Chondrocyte (in vitro differentiated cells): ENCODE measurements around the gene FSTL1. TPM values are rescaled to one million over a fixed set of nuclear protein-coding genes. Genes with fewer than 3 reads are reported as not detected.

Experiments
- DNase-seq: peaks from one replicate; pipeline ENCODE4 v3.0.0; 2021; ENCODE audit warnings: mixed read lengths, low spot score
- H3K27ac Mint-ChIP-seq: one replicate; pipeline ENCODE4 v1.8.0; 2021; ENCODE audit warnings: mild to moderate bottlenecking, moderate library complexity, mixed read lengths; ENCODE audit not compliant: unreplicated experiment
- H3K27me3 Mint-ChIP-seq: 2 replicates; pipeline ENCODE4 v1.8.0; 2021; ENCODE audit warnings: low read depth, mixed read lengths
- H3K36me3 Mint-ChIP-seq: 2 replicates; pipeline ENCODE4 v1.8.0; 2021; ENCODE audit warnings: low read depth, mixed read lengths
- H3K4me1 Mint-ChIP-seq: 2 replicates; pipeline ENCODE4 v1.8.0; 2021; ENCODE audit warnings: low read depth, mild to moderate bottlenecking, mixed read lengths
- H3K4me3 Mint-ChIP-seq: one replicate; pipeline ENCODE4 v1.8.0; 2021; ENCODE audit warnings: mild to moderate bottlenecking, moderate library complexity, mixed read lengths; ENCODE audit not compliant: unreplicated experiment
- H3K9me3 Mint-ChIP-seq: 2 replicates; pipeline ENCODE4 v1.8.0; 2021; ENCODE audit warnings: low read depth, mixed read lengths
- total RNA-seq: library from RNA; stranded (reverse); gene quantifications from 3 replicates; pipeline ENCODE4 v1.2.1, GENCODE V29; 2021
- TF ChIP-seq, protein P1 (sequence below): fragments of 200-600 bp; sonication (generic); IDR thresholded peaks from 2 replicates; pipeline ENCODE4 v1.5.0; 2021; ENCODE audit warnings: antibody characterized with exemption, mild to moderate bottlenecking, moderate library complexity

Gene FSTL1
- total RNA-seq, 1 donor from 2014 or later, result 3,511 TPM

DNA sequence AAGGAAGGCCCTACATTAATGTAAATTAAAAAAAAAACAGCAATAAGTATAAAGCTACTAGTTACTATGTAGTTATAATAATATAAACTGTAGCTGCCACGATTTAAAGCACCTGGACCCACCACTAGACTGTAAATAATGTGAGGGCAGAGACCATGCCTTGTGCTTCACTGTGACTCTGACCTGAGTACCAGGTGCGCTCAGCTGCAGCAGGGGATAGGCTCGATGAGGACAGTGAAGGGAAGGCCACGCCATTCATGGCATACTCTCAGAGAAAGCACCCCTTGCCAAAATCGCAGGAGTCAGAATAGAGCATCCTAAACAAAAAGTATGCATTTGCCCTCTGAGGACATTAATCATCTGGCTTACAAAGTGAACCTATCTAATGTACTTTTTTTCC lies 5.1 kb downstream of the FSTL1 start:
- Mint-ChIP-seq H3K4me3 (no peak overlapping the region), H3K9me3 (no peaks in the 10 kb centered on the region), H3K36me3 (peaks cover 24% of the 10 kb centered on the region), H3K27ac (peak overlapping the region; percentile 71), H3K27me3 (no peaks in the 10 kb centered on the region), H3K4me1 (peaks cover 80% of the 10 kb centered on the region)
- TF ChIP-seq, protein P1, sequence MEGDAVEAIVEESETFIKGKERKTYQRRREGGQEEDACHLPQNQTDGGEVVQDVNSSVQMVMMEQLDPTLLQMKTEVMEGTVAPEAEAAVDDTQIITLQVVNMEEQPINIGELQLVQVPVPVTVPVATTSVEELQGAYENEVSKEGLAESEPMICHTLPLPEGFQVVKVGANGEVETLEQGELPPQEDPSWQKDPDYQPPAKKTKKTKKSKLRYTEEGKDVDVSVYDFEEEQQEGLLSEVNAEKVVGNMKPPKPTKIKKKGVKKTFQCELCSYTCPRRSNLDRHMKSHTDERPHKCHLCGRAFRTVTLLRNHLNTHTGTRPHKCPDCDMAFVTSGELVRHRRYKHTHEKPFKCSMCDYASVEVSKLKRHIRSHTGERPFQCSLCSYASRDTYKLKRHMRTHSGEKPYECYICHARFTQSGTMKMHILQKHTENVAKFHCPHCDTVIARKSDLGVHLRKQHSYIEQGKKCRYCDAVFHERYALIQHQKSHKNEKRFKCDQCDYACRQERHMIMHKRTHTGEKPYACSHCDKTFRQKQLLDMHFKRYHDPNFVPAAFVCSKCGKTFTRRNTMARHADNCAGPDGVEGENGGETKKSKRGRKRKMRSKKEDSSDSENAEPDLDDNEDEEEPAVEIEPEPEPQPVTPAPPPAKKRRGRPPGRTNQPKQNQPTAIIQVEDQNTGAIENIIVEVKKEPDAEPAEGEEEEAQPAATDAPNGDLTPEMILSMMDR, result no peak
- no peak for DNase-seq

GRCh38 chr3:120443626-120444123 lies 7.1 kb downstream of the FSTL1 start:
- no peaks in the 10 kb centered on the region for H3K9me3 Mint-ChIP-seq
- H3K27me3 Mint-ChIP-seq, result no peaks in the 10 kb centered on the region
- no peak for DNase-seq
- H3K4me1 Mint-ChIP-seq, result peaks cover 98% of the 10 kb centered on the region
- H3K27ac Mint-ChIP-seq, result peak overlapping the region; percentile 80
- H3K36me3 Mint-ChIP-seq, result peaks cover 30% of the 10 kb centered on the region
- no peak overlapping the region for H3K4me3 Mint-ChIP-seq
- TF ChIP-seq, protein P1, result no peak

DNA sequence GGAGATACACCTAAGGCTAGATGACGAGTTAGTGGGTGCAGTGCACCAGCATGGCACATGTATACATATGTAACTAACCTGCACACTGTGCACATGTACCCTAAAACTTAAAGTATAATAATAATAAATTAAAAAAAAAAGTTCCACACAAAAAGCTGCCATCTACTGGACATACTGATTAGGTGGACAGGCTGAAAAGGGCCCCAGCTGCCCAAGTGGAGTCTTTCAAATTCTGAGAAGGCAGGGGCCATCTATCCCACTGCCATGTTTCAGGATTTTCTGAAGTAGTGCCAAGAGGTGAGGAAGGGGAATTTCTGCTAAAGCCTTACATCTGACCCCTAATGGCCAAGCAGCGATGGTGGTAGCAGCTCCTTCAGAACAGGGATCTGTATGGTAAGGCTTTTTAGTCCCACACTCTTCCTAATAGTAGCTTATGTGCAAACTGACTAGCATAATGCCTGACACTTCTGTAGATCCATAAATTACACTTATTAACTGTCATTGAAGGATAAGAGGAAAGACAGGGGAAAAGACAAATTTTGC lies 7.7 kb downstream of the FSTL1 start:
- H3K27ac Mint-ChIP-seq, result peak overlapping the region; percentile 80
- peaks cover 33% of the 10 kb centered on the region for H3K36me3 Mint-ChIP-seq
- H3K4me1 Mint-ChIP-seq, result peaks cover 99% of the 10 kb centered on the region
- DNase-seq, result no peak
- no peak overlapping the region for H3K4me3 Mint-ChIP-seq
- H3K27me3 Mint-ChIP-seq, result no peaks in the 10 kb centered on the region
- TF ChIP-seq, protein P1, result peak; percentile 77
- H3K9me3 Mint-ChIP-seq, result no peaks in the 10 kb centered on the region

GRCh38 chr3:120441776-120442175 lies 9.0 kb downstream of the FSTL1 start:
- no peak overlapping the region for H3K4me3 Mint-ChIP-seq
- H3K9me3 Mint-ChIP-seq, result no peaks in the 10 kb centered on the region
- no peaks in the 10 kb centered on the region for H3K27me3 Mint-ChIP-seq
- peak overlapping the region; percentile 82 for H3K27ac Mint-ChIP-seq
- peaks cover 99% of the 10 kb centered on the region for H3K4me1 Mint-ChIP-seq
- TF ChIP-seq, protein P1, result no peak
- H3K36me3 Mint-ChIP-seq, result peaks cover 31% of the 10 kb centered on the region
- DNase-seq, result no peak

DNA sequence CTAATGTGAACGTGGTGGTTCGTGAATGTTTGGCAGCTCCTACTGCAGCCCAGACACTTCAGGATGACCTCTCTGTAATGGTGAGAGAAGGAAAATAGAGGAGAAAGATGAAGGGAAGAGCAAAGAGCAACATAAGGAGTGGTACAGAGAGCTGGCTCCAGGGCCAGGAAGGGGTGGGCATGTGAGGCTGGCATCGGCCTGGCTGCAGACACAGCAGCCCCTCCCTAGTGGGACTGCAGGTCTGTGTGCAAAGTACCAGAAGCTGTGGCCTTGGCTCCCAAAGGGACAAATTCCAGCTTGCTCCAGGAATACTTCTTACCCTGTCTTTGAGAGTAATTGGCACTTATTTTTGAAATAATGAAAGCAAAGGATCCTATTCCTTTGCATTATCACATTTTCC lies 10.0 kb downstream of the FSTL1 start:
- no peaks in the 10 kb centered on the region for H3K27me3 Mint-ChIP-seq
- peak overlapping the region; percentile 98 for H3K27ac Mint-ChIP-seq
- no peak for DNase-seq
- TF ChIP-seq, protein P1, result no peak
- H3K9me3 Mint-ChIP-seq, result no peaks in the 10 kb centered on the region
- H3K4me1 Mint-ChIP-seq, result peaks cover 99% of the 10 kb centered on the region
- H3K4me3 Mint-ChIP-seq, result no peak overlapping the region
- H3K36me3 Mint-ChIP-seq, result peaks cover 27% of the 10 kb centered on the region
